GM19452 (cell line): ENCODE results near the gene CCDC28A.
"Not testable (repeated sequence)": the region's sequence is repeated elsewhere in the genome, so short reads cannot be mapped to it uniquely, and the experiment has no call there.

ENCODE experiments used
- ATAC-seq: cut with Tn5 transposase; IDR thresholded peaks from one replicate; pipeline ENCODE4 v1.9.1; 2021; ENCODE audit not compliant: unreplicated experiment

Gene CCDC28A

GRCh38 chr6:138773177-138774091, at the start of gene CCDC28A:
Gene CCDC28A (plus strand): TSS chr6:138773769. CDS start chr6:138776121, 2,352 bp downstream.
- peak; percentile 89 for ATAC-seq

- no peak for ATAC-seq
These were observed 49.6 kb upstream of the CCDC28A start for GRCh38 chr6:138724015-138724414.

- no peak for ATAC-seq
These were observed 47.4 kb upstream of the CCDC28A start for GRCh38 chr6:138726066-138726756.

GRCh38 chr6:138726757-138727097, 46.8 kb upstream of the CCDC28A start:
- ATAC-seq: no peak

GRCh38 chr6:138727182-138727581, 46.4 kb upstream of the CCDC28A start:
- ATAC-seq: no peak

GRCh38 chr6:138728662-138729061, 44.9 kb upstream of the CCDC28A start:
- no peak for ATAC-seq

- ATAC-seq: not testable (repeated sequence)
These were observed 43.5 kb upstream of the CCDC28A start for GRCh38 chr6:138730037-138730436.

GRCh38 chr6:138734585-138734984, 39.0 kb upstream of the CCDC28A start:
- ATAC-seq: no peak

GRCh38 chr6:138736640-138737039, 36.9 kb upstream of the CCDC28A start:
- ATAC-seq: no peak

- ATAC-seq: no peak
These were observed 21.6 kb upstream of the CCDC28A start for GRCh38 chr6:138752017-138752416.

GRCh38 chr6:138757136-138757535, 16.4 kb upstream of the CCDC28A start:
- ATAC-seq: no peak

- no peak for ATAC-seq
These were observed 7.5 kb upstream of the CCDC28A start for GRCh38 chr6:138765896-138766655.

- ATAC-seq: no peak
These were observed 4.4 kb upstream of the CCDC28A start for GRCh38 chr6:138769102-138769676.

GRCh38 chr6:138772596-138773176, 883 bp upstream of the CCDC28A start:
- peak; percentile 0 for ATAC-seq

GRCh38 chr6:138774370-138774769, 801 bp downstream of the CCDC28A start:
- ATAC-seq: no peak

- no peak for ATAC-seq
These were observed 3.1 kb downstream of the CCDC28A start for GRCh38 chr6:138776659-138777058.

GRCh38 chr6:138778331-138778730, 4.8 kb downstream of the CCDC28A start:
- ATAC-seq: no peak

GRCh38 chr6:138782243-138782642, 8.7 kb downstream of the CCDC28A start:
- no peak for ATAC-seq

- ATAC-seq: no peak
These were observed 11.5 kb downstream of the CCDC28A start for GRCh38 chr6:138785079-138785478.

GRCh38 chr6:138785980-138786379, 12.4 kb downstream of the CCDC28A start:
- ATAC-seq: no peak

- ATAC-seq: no peak
These were observed 13.6 kb downstream of the CCDC28A start for GRCh38 chr6:138787138-138787537.
